ENCODE results near the gene RGP1.

RGP1 gene

GRCh38 chr9:35753466-35753865, 4.4 kb downstream of the RGP1 start:
- Histone ChIP-seq H3K27ac (ENCODE audit: poor library complexity, severe bottlenecking) (no peak overlapping the region), H3K4me3 (ENCODE audit: severe bottlenecking) (no peak overlapping the region), H3K36me3 (ENCODE audit: low read depth) (peaks cover 33% of the 10 kb centered on the region), H3K9me3 (ENCODE audit: severe bottlenecking) (no peaks in the 10 kb centered on the region), H3K4me1 (ENCODE audit: insufficient read depth, poor library complexity, severe bottlenecking) (peaks cover 7% of the 10 kb centered on the region), H3K27me3 (ENCODE audit: insufficient read depth, poor library complexity, severe bottlenecking) (no peaks in the 10 kb centered on the region)
- no peak for TF ChIP-seq CTCF (IDR thresholded peaks at IDR 0.05; ENCODE audit: poor library complexity, severe bottlenecking)
- no peak for DNase-seq (ENCODE audit: low spot score)
- no peak for ATAC-seq (ENCODE audit: low read depth)

GRCh38 chr9:35754264-35754663, 5.2 kb downstream of the RGP1 start, which contains the start of gene MSMP:
Gene MSMP (minus strand): TSS chr9:35754276. CDS start chr9:35754129, 147 bp downstream.
- no peak within 1 kb of the TSS for H3K4me3 ChIP-seq (ENCODE audit: severe bottlenecking)

GRCh38 chr9:35755071-35755470, 6.0 kb downstream of the RGP1 start:
- DNase-seq (ENCODE audit: low spot score) = no peak
- no peak overlapping the region for H3K27ac ChIP-seq (ENCODE audit: poor library complexity, severe bottlenecking)
- peaks cover 33% of the 10 kb centered on the region for H3K36me3 ChIP-seq (ENCODE audit: low read depth)
- H3K9me3 ChIP-seq (ENCODE audit: severe bottlenecking) = no peaks in the 10 kb centered on the region
- H3K4me3 ChIP-seq (ENCODE audit: severe bottlenecking) = no peak overlapping the region
- ATAC-seq (ENCODE audit: low read depth) = no peak
- no peaks in the 10 kb centered on the region for H3K27me3 ChIP-seq (ENCODE audit: insufficient read depth, poor library complexity, severe bottlenecking)
- peaks cover 12% of the 10 kb centered on the region for H3K4me1 ChIP-seq (ENCODE audit: insufficient read depth, poor library complexity, severe bottlenecking)
- TF ChIP-seq CTCF (IDR thresholded peaks at IDR 0.05; ENCODE audit: poor library complexity, severe bottlenecking) = no peak

More at GRCh38 chr9:35754264-35754663, 5.2 kb downstream of the RGP1 start, which contains the start of gene MSMP:
- H3K36me3 ChIP-seq (ENCODE audit: low read depth) = peaks cover 33% of the 10 kb centered on the region
- no peak for ATAC-seq (ENCODE audit: low read depth)
- no peaks in the 10 kb centered on the region for H3K9me3 ChIP-seq (ENCODE audit: severe bottlenecking)
- no peak for DNase-seq (ENCODE audit: low spot score)
- TF ChIP-seq CTCF (IDR thresholded peaks at IDR 0.05; ENCODE audit: poor library complexity, severe bottlenecking) = no peak
- no peak within 1 kb of the TSS for H3K27ac ChIP-seq (ENCODE audit: poor library complexity, severe bottlenecking)
- H3K27me3 ChIP-seq (ENCODE audit: insufficient read depth, poor library complexity, severe bottlenecking) = no peaks in the 10 kb centered on the region
- H3K4me1 ChIP-seq (ENCODE audit: insufficient read depth, poor library complexity, severe bottlenecking) = peaks cover 12% of the 10 kb centered on the region

- peaks cover 20% of the 10 kb centered on the region for H3K36me3 ChIP-seq (ENCODE audit: low read depth)
- ATAC-seq (ENCODE audit: low read depth) (peak; percentile 63), DNase-seq (ENCODE audit: low spot score) (no peak)
- peak overlapping the region; percentile 76 for H3K27ac ChIP-seq (ENCODE audit: poor library complexity, severe bottlenecking)
- peak; percentile 72 for TF ChIP-seq CTCF (IDR thresholded peaks at IDR 0.05; ENCODE audit: poor library complexity, severe bottlenecking)
- H3K27me3 ChIP-seq (ENCODE audit: insufficient read depth, poor library complexity, severe bottlenecking) = no peaks in the 10 kb centered on the region
- H3K4me1 ChIP-seq (ENCODE audit: insufficient read depth, poor library complexity, severe bottlenecking) = peaks cover 17% of the 10 kb centered on the region
- no peaks in the 10 kb centered on the region for H3K9me3 ChIP-seq (ENCODE audit: severe bottlenecking)
- peak overlapping the region; percentile 52 for H3K4me3 ChIP-seq (ENCODE audit: severe bottlenecking)
Measured at GRCh38 chr9:35756275-35757225, 7.5 kb downstream of the RGP1 start.
